IMR-90 (cell line): ENCODE data around the gene HES4. TPM values are rescaled to one million over a fixed set of nuclear protein-coding genes. Genes with fewer than 3 reads are reported as not detected.

ENCODE experiments used
- ATAC-seq: fragments of 200-7000 bp; cut with Tn5 transposase; 2 replicates; pipeline ENCODE4 v1.9.1; 2020; ENCODE audit warnings: low read depth, mild to moderate bottlenecking, moderate library complexity
- BruUV-seq: library from RNA; stranded (reverse); fragments of 400-500 nt; replicated peaks from 2 replicates; lab custom pipeline; 2021; lab: Mats Ljungman, UMichigan
- CTCF ChIA-PET: fragments of 300-600 bp; formaldehyde crosslinking; extraction: SDS; loops from one replicate; lab custom pipeline; 2021; ENCODE audit warnings: antibody characterized with exemption; lab: Yijun Ruan, JAX
- POLR2A ChIA-PET: fragments of 300-600 bp; sonication (Branson Sonifier 250); formaldehyde crosslinking; loops from one replicate; lab custom pipeline; 2022; ENCODE audit warnings: antibody characterized with exemption; ENCODE audit not compliant: unreplicated experiment; lab: Charles Lee
- DNase-seq: peaks from one replicate; pipeline ENCODE4 v3.0.0; 2013
- H2AFZ ChIP-seq: replicated peaks from 2 replicates; pipeline ENCODE3; 2013; ENCODE audit warnings: low read length, mild to moderate bottlenecking; ENCODE audit not compliant: poor library complexity
- H2AK5ac ChIP-seq: 2 replicates; pipeline ENCODE4 v1.6.1; 2013; ENCODE audit warnings: low read depth, low read length, inconsistent platforms
- H2AK9ac ChIP-seq: replicated peaks from 2 replicates; pipeline ENCODE3; 2013; ENCODE audit warnings: mild to moderate bottlenecking, low read depth, low read length, moderate library complexity; ENCODE audit not compliant: poor library complexity
- H2BK120ac ChIP-seq: 2 replicates; pipeline ENCODE4 v1.6.1; 2013; ENCODE audit warnings: low read depth, low read length, inconsistent platforms
- H2BK15ac ChIP-seq: 3 replicates; pipeline ENCODE4 v1.6.1; 2013; ENCODE audit warnings: low read depth, low read length, inconsistent platforms
- H2BK20ac ChIP-seq: 2 replicates; pipeline ENCODE4 v1.6.1; 2013; ENCODE audit warnings: low read depth, mild to moderate bottlenecking, inconsistent platforms, low read length, moderate library complexity
- H2BK5ac ChIP-seq: 2 replicates; pipeline ENCODE4 v1.6.1; 2013; ENCODE audit warnings: mild to moderate bottlenecking, low read depth, low read length, inconsistent platforms; ENCODE audit not compliant: poor library complexity, severe bottlenecking
- H3K14ac ChIP-seq: replicated peaks from 2 replicates; pipeline ENCODE4 v1.6.1; 2013; ENCODE audit warnings: low read depth, low read length, inconsistent platforms
- H3K18ac ChIP-seq: 2 replicates; pipeline ENCODE4 v1.6.1; 2013; ENCODE audit warnings: low read depth, low read length, control low read depth
- H3K23ac ChIP-seq: 2 replicates; pipeline ENCODE4 v1.6.1; 2013; ENCODE audit warnings: low read depth, low read length, inconsistent platforms
- H3K27ac ChIP-seq: 2 replicates; pipeline ENCODE4 v1.5.1; 2013; ENCODE audit warnings: mild to moderate bottlenecking, control low read depth, low read length; ENCODE audit not compliant: insufficient read depth
- H3K27me3 ChIP-seq: 2 replicates; pipeline ENCODE4 v1.6.1; 2013; ENCODE audit warnings: low read length; ENCODE audit not compliant: control insufficient read depth, insufficient read depth
- H3K36me3 ChIP-seq: 2 replicates; pipeline ENCODE4 v1.6.1; 2013; ENCODE audit warnings: low read length, mixed read lengths; ENCODE audit not compliant: control insufficient read depth, insufficient read depth
- H3K4ac ChIP-seq: 2 replicates; pipeline ENCODE4 v1.6.1; 2013; ENCODE audit warnings: low read depth, low read length, inconsistent platforms
- H3K4me1 ChIP-seq: 2 replicates; pipeline ENCODE4 v1.6.1; 2013; ENCODE audit warnings: low read length, mixed read lengths; ENCODE audit not compliant: control insufficient read depth, insufficient read depth
- H3K4me2 ChIP-seq: 2 replicates; pipeline ENCODE4 v1.6.1; 2013; ENCODE audit warnings: low read depth, mild to moderate bottlenecking, control low read depth, low read length, moderate library complexity
- H3K4me3 ChIP-seq: 2 replicates; pipeline ENCODE4 v1.5.1; 2013; ENCODE audit warnings: low read depth, mild to moderate bottlenecking, control low read depth, low read length, moderate library complexity; ENCODE audit not compliant: insufficient read depth
- H3K56ac ChIP-seq: 2 replicates; pipeline ENCODE4 v1.6.1; 2013; ENCODE audit warnings: low read length, inconsistent platforms; ENCODE audit not compliant: insufficient read depth; ENCODE audit errors: extremely low read depth
- H3K79me1 ChIP-seq, 2 experiments: 2 replicates each; pipeline ENCODE4 v1.6.1; 2013; ENCODE audit warnings: low read length in 2 of 2, inconsistent platforms in 1 of 2, low read depth in 1 of 2
- H3K9ac ChIP-seq: 2 replicates; pipeline ENCODE4 v1.6.1; 2013; ENCODE audit warnings: low read depth, low read length, control low read depth
- H3K9me1 ChIP-seq: 2 replicates; pipeline ENCODE4 v1.6.1; 2013; ENCODE audit warnings: low read length, inconsistent platforms; ENCODE audit not compliant: insufficient read depth
- H3K9me3 ChIP-seq: 2 replicates; pipeline ENCODE4 v1.6.1; 2013; ENCODE audit warnings: low read length; ENCODE audit not compliant: control insufficient read depth, insufficient read depth
- H4K20me1 ChIP-seq: 2 replicates; pipeline ENCODE4 v1.6.1; 2013; ENCODE audit warnings: low read length, inconsistent platforms; ENCODE audit not compliant: insufficient read depth
- H4K5ac ChIP-seq: 2 replicates; pipeline ENCODE4 v1.6.1; 2013; ENCODE audit warnings: mild to moderate bottlenecking, low read depth, low read length, control low read depth
- H4K8ac ChIP-seq, 2 experiments: 2 replicates each; pipeline ENCODE4 v1.6.1; 2013; ENCODE audit warnings: low read depth in 2 of 2, low read length in 2 of 2, control low read depth in 1 of 2, inconsistent platforms in 1 of 2
- H4K91ac ChIP-seq: 2 replicates; pipeline ENCODE4 v1.6.1; 2013; ENCODE audit warnings: low read depth, low read length, inconsistent platforms; ENCODE audit not compliant: insufficient read depth
- POLR2A ChIP-seq: IDR thresholded peaks from 2 replicates; pipeline ENCODE4 v1.6.1; 2012; ENCODE audit warnings: mild to moderate bottlenecking, low read depth, low read length
- WGBS, 2 experiments: methylation state at CpG; one replicate each; pipeline versions ENCODE4 v1.1.5 to v1.1.7; 2013; ENCODE audit warnings: missing lambda C conversion rate in 2 of 2; ENCODE audit not compliant: insufficient read length in 1 of 2; ENCODE audit errors: extremely low coverage in 2 of 2; 5-methylcytosine and 5-hydroxymethylcytosine counted together
- dilution Hi-C: fragments of 300-500 bp; cut with HindIII; formaldehyde crosslinking; loops from one replicate; pipeline ENCODE4 v1.14.3; 2018; ENCODE audit warnings: low sequenced_read_pairs; ENCODE audit not compliant: unreplicated experiment
- in situ Hi-C: fragments of 300-500 bp; cut with MboI; formaldehyde crosslinking; loops from 3 replicates; pipeline ENCODE4 v1.14.3; 2019; ENCODE audit warnings: low sequenced_read_pairs, inconsistent platforms, mixed read lengths
- intact Hi-C: fragments of 100-400 bp; cut with micrococcal nuclease; formaldehyde crosslinking; loops from 2 replicates; pipeline ENCODE4 v1.10.0; 2022
- polyA plus RNA-seq, 3 experiments: library from polyadenylated mRNA; depleted of rRNA; stranded (reverse); fragments of >200 nt; gene quantifications; 2 replicates each; pipeline ENCODE4 v1.2.3, GENCODE V29; 2012; ENCODE audit warnings: low replicate concordance in 1 of 3
- total RNA-seq: library from RNA; depleted of rRNA; stranded (reverse); fragments of >200 nt; gene quantifications from 2 replicates; pipeline ENCODE4 v1.2.3, GENCODE V29; 2012
- TF ChIP-seq, protein P1 (sequence below): fragments of 150-350 bp; IDR thresholded peaks from 2 replicates; pipeline ENCODE4 v1.6.1; 2017; ENCODE audit warnings: mild to moderate bottlenecking, antibody characterized with exemption, low read length, low read depth

Gene HES4
- total and polyA plus RNA-seq, 2 of the 4 experiments (the other 2 are of a cell fraction) = 1.4 to 11.7 TPM

GRCh38 chr1:966135-966703, 33.7 kb downstream of the HES4 start, which contains the start of gene PLEKHN1:
TSS of gene PLEKHN1 (plus strand) at chr1:966482. CDS start at chr1:966532, 50 bp downstream.
- Histone ChIP-seq H3K56ac (no peak within 1 kb of the TSS; the same call in 1 of the 2 replicates), H3K9ac (peak within 1 kb of the TSS; percentile 85), H2AK5ac (peak within 1 kb of the TSS; percentile 94), H4K20me1 (no peaks in the 10 kb centered on the region), H3K4me2 (peak within 1 kb of the TSS; percentile 96), H2BK15ac (no peak within 1 kb of the TSS; the same call in 2 of the 3 replicates), H3K4me1 (peaks cover 11% of the 10 kb centered on the region), H3K4me3 (peak within 1 kb of the TSS; percentile 92), H3K14ac (peak within 1 kb of the TSS; percentile 62), H2AK9ac (peak within 1 kb of the TSS; percentile 93), H3K9me3 (no peaks in the 10 kb centered on the region), H3K9me1 (peaks cover 9% of the 10 kb centered on the region), H2BK120ac (peak within 1 kb of the TSS; percentile 66), H3K4ac (peak within 1 kb of the TSS; percentile 75), H2BK5ac (peak within 1 kb of the TSS; percentile 83), H3K27me3 (peaks cover 5% of the 10 kb centered on the region; the same call in 1 of the 2 replicates), H4K8ac (peak within 1 kb of the TSS; percentile 76 to 89), H3K27ac (peak within 1 kb of the TSS; percentile 78; the same call in 1 of the 2 replicates), H4K91ac (peak within 1 kb of the TSS; percentile 87), H3K23ac (peak within 1 kb of the TSS; percentile 61; the same call in 1 of the 2 replicates), H4K5ac (peak within 1 kb of the TSS; percentile 86), H3K79me1 (peaks cover 6 to 22% of the 10 kb centered on the region in 2 experiments; a peak in 3 of 4 replicates), H3K36me3 (peaks cover 20% of the 10 kb centered on the region), H3K18ac (peak within 1 kb of the TSS; percentile 77; the same call in 1 of the 2 replicates), H2BK20ac (no peak within 1 kb of the TSS), H2AFZ (peak within 1 kb of the TSS; percentile 91)
- peak; percentile 45 for DNase-seq
- TF ChIP-seq POLR2A = 0 out of 2 replicates have a peak, but pooled peaks have one; percentile 22
- TF ChIP-seq, protein P1, sequence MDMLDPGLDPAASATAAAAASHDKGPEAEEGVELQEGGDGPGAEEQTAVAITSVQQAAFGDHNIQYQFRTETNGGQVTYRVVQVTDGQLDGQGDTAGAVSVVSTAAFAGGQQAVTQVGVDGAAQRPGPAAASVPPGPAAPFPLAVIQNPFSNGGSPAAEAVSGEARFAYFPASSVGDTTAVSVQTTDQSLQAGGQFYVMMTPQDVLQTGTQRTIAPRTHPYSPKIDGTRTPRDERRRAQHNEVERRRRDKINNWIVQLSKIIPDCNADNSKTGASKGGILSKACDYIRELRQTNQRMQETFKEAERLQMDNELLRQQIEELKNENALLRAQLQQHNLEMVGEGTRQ = no peak
- CTCF ChIA-PET = no interaction called here
- dilution Hi-C loops (no loop called here), in situ Hi-C loops (no loop called here), intact Hi-C loops (no loop called here)
- WGBS, 2 experiments = 22% methylated on average over 6 of the region's 31 CpGs; no CpG with 5 or more reads in 1 of the 2 experiments
- POLR2A ChIA-PET = no interaction called here
- no TSS peak for BruUV-seq
- ATAC-seq = peak; percentile 60
